Mammary epithelial cell (primary cell): Measurements from ENCODE around the gene ABCC1.

Experiments used
- CTCF ChIP-seq, 2 donors: IDR thresholded peaks in 1 of 2; conservative IDR thresholded peaks in 1 of 2; 2 replicates each; pipeline ENCODE4 v1.5.1; 2011 to 2012; ENCODE audit warnings: inconsistent platforms in 2 of 2, low read length in 2 of 2, mild to moderate bottlenecking in 2 of 2, control low read depth in 1 of 2, low read depth in 1 of 2; ENCODE audit not compliant: insufficient read depth in 1 of 2; ENCODE audit errors: extremely low read depth in 1 of 2
- EZH2 ChIP-seq: IDR thresholded peaks from 2 replicates; pipeline ENCODE4 v1.6.1; 2012; ENCODE audit warnings: low read length, inconsistent platforms, borderline replicate concordance

GRCh38 chr16:15971440-15971815 lies 22.0 kb downstream of the ABCC1 start:
- TF ChIP-seq CTCF (conservative IDR thresholded peaks at IDR 0.05 in 1 of 2, IDR thresholded peaks at IDR 0.05 in 1 of 2; ENCODE audit: extremely low read depth in 1 of 2, insufficient read depth in 1 of 2, low read depth in 1 of 2, low read length in 2 of 2) (no peak), EZH2 (no peak)
